DOHH2 (cell line): ENCODE measurements around the gene ZFP92.
"Not testable (repeated sequence)": the region's sequence is repeated elsewhere in the genome, so short reads cannot be mapped to it uniquely, and the experiment has no call there.

Experiments
- H3F3A ChIP-seq: fragments of 200-600 bp; sonication (generic), shearing (Covaris generic); 2 replicates; pipeline ENCODE4 v1.6.0; 2016; ENCODE audit warnings: antibody characterized with exemption, mild to moderate bottlenecking; ENCODE audit not compliant: control insufficient read depth, insufficient read depth
- H3K27ac ChIP-seq: fragments of 200-600 bp; sonication (generic); 2 replicates; pipeline ENCODE4 v1.5.1; 2014; ENCODE audit warnings: low read depth, mild to moderate bottlenecking, low read length, moderate library complexity
- H3K27me3 ChIP-seq: fragments of 200-600 bp; sonication (generic); 2 replicates; pipeline ENCODE4 v1.6.1; 2014; ENCODE audit warnings: mild to moderate bottlenecking, low read length, mixed read lengths; ENCODE audit not compliant: control insufficient read depth
- H3K36me3 ChIP-seq: fragments of 200-600 bp; sonication (generic); 2 replicates; pipeline ENCODE4 v1.6.1; 2014; ENCODE audit warnings: mild to moderate bottlenecking, low read length, moderate library complexity, mixed read lengths; ENCODE audit not compliant: control insufficient read depth
- H3K4me1 ChIP-seq: fragments of 200-600 bp; sonication (generic); 2 replicates; pipeline ENCODE4 v1.6.1; 2014; ENCODE audit warnings: mild to moderate bottlenecking, low read length, mixed read lengths; ENCODE audit not compliant: control insufficient read depth
- H3K4me2 ChIP-seq: fragments of 200-600 bp; sonication (generic); 2 replicates; pipeline ENCODE4 v1.6.0; 2014; ENCODE audit warnings: mild to moderate bottlenecking, low read length, moderate library complexity
- H3K4me3 ChIP-seq: fragments of 200-600 bp; sonication (generic); 2 replicates; pipeline ENCODE4 v1.5.1; 2014; ENCODE audit warnings: mild to moderate bottlenecking, low read length, mixed read lengths
- H3K79me2 ChIP-seq: fragments of 200-600 bp; sonication (generic); 2 replicates; pipeline ENCODE4 v1.6.1; 2014; ENCODE audit warnings: mild to moderate bottlenecking, low read length, mixed read lengths; ENCODE audit not compliant: control insufficient read depth
- H3K9me2 ChIP-seq: fragments of 200-600 bp; sonication (generic); replicated peaks from 2 replicates; pipeline ENCODE4 v1.6.1; 2014; ENCODE audit warnings: mild to moderate bottlenecking, low read length, mixed read lengths; ENCODE audit not compliant: control insufficient read depth
- H3K9me3 ChIP-seq: fragments of 200-600 bp; sonication (generic); 2 replicates; pipeline ENCODE4 v1.6.1; 2014; ENCODE audit warnings: antibody characterized with exemption, low read length, mixed read lengths; ENCODE audit not compliant: control insufficient read depth, insufficient read depth
- H4K20me1 ChIP-seq: fragments of 200-600 bp; sonication (generic); 2 replicates; pipeline ENCODE4 v1.6.0; 2014; ENCODE audit warnings: low read depth, mild to moderate bottlenecking, antibody characterized with exemption, low read length, moderate library complexity; ENCODE audit not compliant: control insufficient read depth, insufficient read depth
- EZH2phosphoT487 ChIP-seq: fragments of 200-600 bp; sonication (generic); IDR thresholded peaks from 2 replicates; pipeline ENCODE4 v1.6.1; 2017; ENCODE audit warnings: borderline replicate concordance, mild to moderate bottlenecking, antibody characterized with exemption, low read length, moderate library complexity, mixed read lengths
- TF ChIP-seq, protein P1 (sequence below): fragments of 200-600 bp; sonication (generic); IDR thresholded peaks from one replicate; pipeline ENCODE4 v1.5.1; 2014; ENCODE audit warnings: antibody characterized with exemption, mild to moderate bottlenecking, low read depth, low read length; ENCODE audit not compliant: poor library complexity, severe bottlenecking

ZFP92 gene

DNA sequence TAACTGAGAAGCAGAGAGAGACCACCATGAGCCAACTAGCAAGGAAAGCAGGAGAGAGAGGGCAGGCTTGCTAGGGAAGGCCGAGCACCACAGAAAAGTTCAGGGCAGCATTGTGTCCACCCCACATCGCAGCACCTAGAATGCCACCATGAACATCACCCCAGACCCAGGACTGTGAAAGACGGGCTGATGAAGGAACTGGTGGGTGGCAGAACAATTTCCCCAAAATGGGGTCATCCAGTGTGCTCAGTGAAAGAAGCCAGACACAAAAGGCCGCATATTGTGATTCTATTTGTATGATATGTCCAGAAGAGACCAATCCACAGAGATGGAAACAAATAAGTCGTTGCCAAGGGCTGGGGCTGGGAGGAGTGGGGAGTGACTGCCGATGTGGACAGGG is 26.9 kb upstream of the ZFP92 start:
- Histone ChIP-seq H3K4me1 (no peaks in the 10 kb centered on the region), H3K36me3 (no peaks in the 10 kb centered on the region), H3K27me3 (no peaks in the 10 kb centered on the region), H3K9me3 (peaks cover 7% of the 10 kb centered on the region; the same call in 1 of the 2 replicates), H3K4me2 (no peak overlapping the region), H3K4me3 (no peak overlapping the region), H3F3A (no peaks in the 10 kb centered on the region), H3K79me2 (no peaks in the 10 kb centered on the region), H4K20me1 (no peaks in the 10 kb centered on the region), H3K27ac (no peak overlapping the region), H3K9me2 (no peaks in the 10 kb centered on the region)
- no peak for TF ChIP-seq EZH2phosphoT487
- TF ChIP-seq, protein P1, sequence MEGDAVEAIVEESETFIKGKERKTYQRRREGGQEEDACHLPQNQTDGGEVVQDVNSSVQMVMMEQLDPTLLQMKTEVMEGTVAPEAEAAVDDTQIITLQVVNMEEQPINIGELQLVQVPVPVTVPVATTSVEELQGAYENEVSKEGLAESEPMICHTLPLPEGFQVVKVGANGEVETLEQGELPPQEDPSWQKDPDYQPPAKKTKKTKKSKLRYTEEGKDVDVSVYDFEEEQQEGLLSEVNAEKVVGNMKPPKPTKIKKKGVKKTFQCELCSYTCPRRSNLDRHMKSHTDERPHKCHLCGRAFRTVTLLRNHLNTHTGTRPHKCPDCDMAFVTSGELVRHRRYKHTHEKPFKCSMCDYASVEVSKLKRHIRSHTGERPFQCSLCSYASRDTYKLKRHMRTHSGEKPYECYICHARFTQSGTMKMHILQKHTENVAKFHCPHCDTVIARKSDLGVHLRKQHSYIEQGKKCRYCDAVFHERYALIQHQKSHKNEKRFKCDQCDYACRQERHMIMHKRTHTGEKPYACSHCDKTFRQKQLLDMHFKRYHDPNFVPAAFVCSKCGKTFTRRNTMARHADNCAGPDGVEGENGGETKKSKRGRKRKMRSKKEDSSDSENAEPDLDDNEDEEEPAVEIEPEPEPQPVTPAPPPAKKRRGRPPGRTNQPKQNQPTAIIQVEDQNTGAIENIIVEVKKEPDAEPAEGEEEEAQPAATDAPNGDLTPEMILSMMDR: no peak

DNA sequence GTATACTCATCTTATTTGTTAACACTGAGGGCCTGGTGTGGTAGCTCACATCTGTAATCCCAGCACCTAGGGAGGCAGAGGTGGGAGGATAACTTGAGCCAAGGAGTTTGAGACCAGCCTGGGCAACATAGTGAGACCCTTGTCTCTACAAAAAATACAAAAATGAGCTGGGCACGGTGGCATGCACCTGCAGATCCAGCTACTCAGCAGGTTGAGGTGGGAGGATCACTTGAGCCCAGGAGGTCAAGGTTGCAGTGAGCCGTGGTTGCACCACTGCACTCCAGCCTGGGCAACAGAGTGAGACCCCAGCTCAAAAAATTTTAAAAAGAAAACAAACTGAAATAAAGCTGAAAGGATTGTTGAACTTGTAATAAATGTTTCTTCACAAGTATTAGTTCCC is 26.3 kb upstream of the ZFP92 start:
- H3K9me2 ChIP-seq, H3K4me2 ChIP-seq, H3K9me3 ChIP-seq, H3K79me2 ChIP-seq, H3K27me3 ChIP-seq, H3K4me1 ChIP-seq, H3K4me3 ChIP-seq, H4K20me1 ChIP-seq, H3F3A ChIP-seq, H3K27ac ChIP-seq, H3K36me3 ChIP-seq: not testable (repeated sequence)

DNA sequence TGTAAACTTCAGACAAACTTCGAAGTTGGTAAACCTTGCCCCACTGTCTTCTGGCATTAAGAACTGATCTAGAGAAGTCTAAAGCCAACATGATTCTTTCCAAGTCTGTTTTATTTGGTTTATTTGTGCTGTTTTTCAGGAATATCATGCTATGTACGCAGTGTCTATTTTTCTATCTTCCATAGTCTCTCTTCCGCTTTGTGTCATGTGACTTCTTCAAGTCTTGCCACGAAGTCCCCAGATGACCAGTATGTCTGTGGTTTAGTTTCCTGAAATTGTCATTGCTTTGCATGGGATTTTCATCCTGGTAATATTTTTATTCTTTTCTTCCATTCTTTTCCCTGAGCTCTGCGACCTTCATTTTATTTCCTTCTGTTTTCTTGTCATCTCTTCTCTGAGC is 25.2 kb upstream of the ZFP92 start:
- H3K27ac ChIP-seq: no peak overlapping the region
- H3K9me2 ChIP-seq: no peaks in the 10 kb centered on the region
- H3F3A ChIP-seq: no peaks in the 10 kb centered on the region
- H3K9me3 ChIP-seq: peaks cover 7% of the 10 kb centered on the region; the same call in 1 of the 2 replicates
- TF ChIP-seq, protein P1: no peak
- no peak for TF ChIP-seq EZH2phosphoT487
- H3K4me3 ChIP-seq: no peak overlapping the region
- no peaks in the 10 kb centered on the region for H3K79me2 ChIP-seq
- H4K20me1 ChIP-seq: no peaks in the 10 kb centered on the region
- H3K36me3 ChIP-seq: no peaks in the 10 kb centered on the region
- no peaks in the 10 kb centered on the region for H3K4me1 ChIP-seq
- no peaks in the 10 kb centered on the region for H3K27me3 ChIP-seq
- no peak overlapping the region for H3K4me2 ChIP-seq

DNA sequence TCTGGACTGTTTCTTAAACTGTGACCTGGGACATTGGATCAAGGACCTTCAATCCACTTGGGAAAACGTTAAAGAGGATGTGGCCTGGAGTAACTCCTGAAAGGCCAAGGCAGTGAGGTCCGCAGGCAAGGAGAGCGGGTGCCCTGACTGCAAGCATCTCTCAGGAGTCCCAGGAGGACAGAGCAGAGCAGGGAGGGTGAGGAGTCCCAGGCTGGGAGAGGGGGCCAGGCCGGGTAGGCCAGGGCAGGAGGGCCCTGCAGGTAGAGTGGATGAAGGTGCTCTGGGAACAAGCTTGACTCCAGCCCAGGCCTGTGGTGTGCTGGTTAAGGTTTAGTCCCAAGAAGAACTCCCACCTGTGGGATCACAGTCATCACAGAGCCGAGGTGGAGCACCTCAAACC is 23.9 kb upstream of the ZFP92 start:
- Histone ChIP-seq H3K27me3 (no peaks in the 10 kb centered on the region), H3K4me2 (no peak overlapping the region), H3K9me2 (no peaks in the 10 kb centered on the region), H3K4me3 (no peak overlapping the region), H3K27ac (no peak overlapping the region), H3K79me2 (no peaks in the 10 kb centered on the region), H3K4me1 (no peaks in the 10 kb centered on the region), H3K9me3 (peaks cover 7% of the 10 kb centered on the region; the same call in 1 of the 2 replicates), H4K20me1 (no peaks in the 10 kb centered on the region), H3K36me3 (no peaks in the 10 kb centered on the region), H3F3A (no peaks in the 10 kb centered on the region)
- TF ChIP-seq EZH2phosphoT487: no peak
- TF ChIP-seq, protein P1: no peak
